GM19240 (cell line): ENCODE data around the gene TSHZ2.

Experiments
- DNase-seq: peaks from one replicate; pipeline ENCODE4 v3.0.0; 2011; ENCODE audit warnings: low spot score; ENCODE audit not compliant: insufficient read length

The TSHZ2 gene

GRCh38 chr20:53027089-53027488, 54.9 kb downstream of the TSHZ2 start:
- no peak for DNase-seq

GRCh38 chr20:53028337-53029007, 56.3 kb downstream of the TSHZ2 start:
- no peak for DNase-seq

- DNase-seq = no peak
These were observed 57.9 kb downstream of the TSHZ2 start for GRCh38 chr20:53030061-53030460.

GRCh38 chr20:53032046-53032445, 59.9 kb downstream of the TSHZ2 start:
- DNase-seq = no peak

GRCh38 chr20:53032478-53032932, 60.3 kb downstream of the TSHZ2 start:
- no peak for DNase-seq

GRCh38 chr20:53033176-53033575, 61.0 kb downstream of the TSHZ2 start:
- no peak for DNase-seq

GRCh38 chr20:53034899-53035298, 62.7 kb downstream of the TSHZ2 start:
- DNase-seq = no peak

GRCh38 chr20:53036992-53037391, 64.8 kb downstream of the TSHZ2 start:
- no peak for DNase-seq

- no peak for DNase-seq
These were observed 65.5 kb downstream of the TSHZ2 start for GRCh38 chr20:53037621-53038020.

GRCh38 chr20:53038299-53038698, 66.1 kb downstream of the TSHZ2 start:
- DNase-seq = no peak

GRCh38 chr20:53040693-53041589, 68.8 kb downstream of the TSHZ2 start:
- DNase-seq = no peak

- DNase-seq = no peak
These were observed 70.4 kb downstream of the TSHZ2 start for GRCh38 chr20:53042521-53042920.

GRCh38 chr20:53044296-53044695, 72.1 kb downstream of the TSHZ2 start:
- no peak for DNase-seq

GRCh38 chr20:53045941-53046340, 73.8 kb downstream of the TSHZ2 start:
- no peak for DNase-seq

GRCh38 chr20:53047203-53047602, 75.0 kb downstream of the TSHZ2 start:
- DNase-seq = no peak

GRCh38 chr20:53048387-53048786, 76.2 kb downstream of the TSHZ2 start:
- no peak for DNase-seq

- DNase-seq = no peak
These were observed 78.2 kb downstream of the TSHZ2 start for GRCh38 chr20:53050338-53050737.

- DNase-seq = no peak
These were observed 80.2 kb downstream of the TSHZ2 start for GRCh38 chr20:53052380-53052779.

- no peak for DNase-seq
These were observed 81.4 kb downstream of the TSHZ2 start for GRCh38 chr20:53053595-53053994.

GRCh38 chr20:53055367-53056067, 83.4 kb downstream of the TSHZ2 start:
- DNase-seq = no peak

- DNase-seq = no peak
These were observed 85.4 kb downstream of the TSHZ2 start for GRCh38 chr20:53057579-53057978.

- no peak for DNase-seq
These were observed 87.7 kb downstream of the TSHZ2 start for GRCh38 chr20:53059848-53060247.
